Lower leg skin (tissue), 4 donors: ENCODE data around the gene PDE9A. TPM values are rescaled to one million over a fixed set of nuclear protein-coding genes. Genes with fewer than 3 reads are reported as not detected.

Experiments
- DNase-seq, 2 donors: peaks; one replicate each; pipeline ENCODE4 v3.0.0-alpha.2; 2019; ENCODE audit warnings: low spot score in 2 of 2
- H3K4me3 ChIP-seq: fragments of 200-600 bp; sonication (generic); 2 replicates; pipeline ENCODE4 v1.5.1; 2017; ENCODE audit warnings: mild to moderate bottlenecking, low read depth; ENCODE audit not compliant: poor library complexity, severe bottlenecking
- POLR2A ChIP-seq, 2 donors: fragments of 450-650 bp; IDR thresholded peaks; one replicate each; pipeline ENCODE4 v1.6.1; 2016 to 2017; ENCODE audit warnings: antibody characterized with exemption in 2 of 2, mild to moderate bottlenecking in 1 of 2, moderate library complexity in 1 of 2
- WGBS, 2 donors: methylation state at CpG; one replicate each; pipeline ENCODE4 v1.1.5; 2018; 5-methylcytosine and 5-hydroxymethylcytosine counted together
- intact Hi-C: fragments of 100-400 bp; cut with DNase I; formaldehyde crosslinking; loops from one replicate; pipeline ENCODE4 v1.15.0; 2023; ENCODE audit warnings: low total_unique reads
- total RNA-seq, 4 donors: library from RNA; depleted of rRNA; stranded (reverse); fragments of >200 nt; gene quantifications; one replicate each; pipeline ENCODE4 v1.1.0, GENCODE V29; 2016
- TF ChIP-seq, protein P1 (sequence below), 3 donors: fragments of 450-650 bp; IDR thresholded peaks; one replicate each; pipeline ENCODE4 v1.5.1; 2016; ENCODE audit warnings: antibody characterized with exemption in 3 of 3, mild to moderate bottlenecking in 3 of 3, moderate library complexity in 2 of 3

The PDE9A gene
- total RNA-seq, 4 donors from 2014 or later = 2.1 to 16.3 (median 9.0) TPM

DNA sequence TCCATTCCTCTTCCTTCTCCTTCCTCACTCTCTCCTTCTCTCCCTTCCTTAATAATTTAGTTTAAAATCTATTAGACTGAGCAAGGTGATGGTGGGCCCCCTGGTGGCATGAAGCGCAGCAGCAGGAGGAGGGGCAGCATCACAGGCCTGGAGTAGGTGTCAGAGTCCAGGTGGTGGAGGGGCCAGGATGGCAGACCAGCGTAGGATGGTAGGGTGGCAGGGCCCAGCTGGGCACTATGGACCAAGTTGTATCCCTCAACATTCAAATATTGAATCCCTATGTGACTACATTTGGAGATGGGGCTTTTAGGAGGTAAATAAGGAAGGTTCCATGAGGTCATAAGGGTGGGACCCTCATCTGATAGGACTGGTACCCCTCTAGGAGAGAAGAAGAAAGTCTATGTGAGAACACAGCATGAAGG is 164.9 kb downstream of the PDE9A start:
- DNase-seq = peak; percentile 46 to 92

DNA sequence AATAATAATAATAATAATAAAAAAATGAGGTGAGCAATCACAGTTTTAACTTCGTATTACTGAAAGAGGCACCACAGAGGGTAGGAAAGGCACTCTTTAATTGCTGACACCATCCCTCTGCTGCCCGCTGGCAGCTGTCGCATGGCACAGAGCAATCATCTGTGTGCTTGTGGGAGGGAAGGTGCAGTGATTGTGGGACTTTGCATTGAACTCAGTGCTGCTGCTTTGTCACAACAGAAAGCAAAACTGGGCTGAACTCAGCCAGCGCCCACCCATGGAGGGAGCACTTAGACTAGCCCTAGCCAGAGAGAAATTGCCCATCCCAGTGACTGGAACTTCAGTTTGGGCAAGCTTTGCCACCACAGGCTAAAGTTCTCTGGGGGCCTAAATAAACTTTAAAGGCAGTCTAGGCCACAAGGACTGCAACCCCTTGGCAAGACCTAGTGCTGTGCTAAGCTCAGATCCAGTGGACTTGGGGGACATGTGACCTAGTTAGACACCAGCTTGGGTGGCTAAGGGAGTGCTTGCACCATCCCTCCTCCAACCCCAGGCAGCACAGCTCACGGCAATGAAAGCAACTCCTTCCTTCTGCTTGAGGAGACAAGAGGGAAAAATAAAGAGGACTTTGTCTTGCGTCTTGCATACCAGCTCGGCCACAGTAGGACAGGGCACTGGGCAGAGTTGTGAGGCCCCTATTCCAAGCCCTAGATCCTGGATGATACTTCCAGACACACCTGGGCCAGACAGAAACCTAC is 166.6 kb downstream of the PDE9A start:
- TF ChIP-seq POLR2A (IDR thresholded peaks at IDR 0.05) = no peak
- TF ChIP-seq, protein P1, sequence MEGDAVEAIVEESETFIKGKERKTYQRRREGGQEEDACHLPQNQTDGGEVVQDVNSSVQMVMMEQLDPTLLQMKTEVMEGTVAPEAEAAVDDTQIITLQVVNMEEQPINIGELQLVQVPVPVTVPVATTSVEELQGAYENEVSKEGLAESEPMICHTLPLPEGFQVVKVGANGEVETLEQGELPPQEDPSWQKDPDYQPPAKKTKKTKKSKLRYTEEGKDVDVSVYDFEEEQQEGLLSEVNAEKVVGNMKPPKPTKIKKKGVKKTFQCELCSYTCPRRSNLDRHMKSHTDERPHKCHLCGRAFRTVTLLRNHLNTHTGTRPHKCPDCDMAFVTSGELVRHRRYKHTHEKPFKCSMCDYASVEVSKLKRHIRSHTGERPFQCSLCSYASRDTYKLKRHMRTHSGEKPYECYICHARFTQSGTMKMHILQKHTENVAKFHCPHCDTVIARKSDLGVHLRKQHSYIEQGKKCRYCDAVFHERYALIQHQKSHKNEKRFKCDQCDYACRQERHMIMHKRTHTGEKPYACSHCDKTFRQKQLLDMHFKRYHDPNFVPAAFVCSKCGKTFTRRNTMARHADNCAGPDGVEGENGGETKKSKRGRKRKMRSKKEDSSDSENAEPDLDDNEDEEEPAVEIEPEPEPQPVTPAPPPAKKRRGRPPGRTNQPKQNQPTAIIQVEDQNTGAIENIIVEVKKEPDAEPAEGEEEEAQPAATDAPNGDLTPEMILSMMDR (IDR thresholded peaks at IDR 0.05) = no peak
- intact Hi-C loops = loop anchor here (5.0 kb wide), 1 partner anchor 223 kb away; no protein-coding TSS in a partner anchor
- no peak overlapping the region for H3K4me3 ChIP-seq
- 89 to 92% methylated on average over 7 of the region's 7 CpGs for WGBS, 2 donors
- no peak for DNase-seq

More for the DNA sequence above, 164.9 kb downstream of the PDE9A start:
- 15 to 34% methylated on average over 2 of the region's 2 CpGs for WGBS, 2 donors
- TF ChIP-seq POLR2A (IDR thresholded peaks at IDR 0.05) = no peak
- TF ChIP-seq, protein P1 (IDR thresholded peaks at IDR 0.05) = peak in 1 of 3 donors; percentile 47
- intact Hi-C loops = loop anchor here (5.0 kb wide), 1 partner anchor 221 kb away; no protein-coding TSS in a partner anchor
- no peak overlapping the region for H3K4me3 ChIP-seq

DNA sequence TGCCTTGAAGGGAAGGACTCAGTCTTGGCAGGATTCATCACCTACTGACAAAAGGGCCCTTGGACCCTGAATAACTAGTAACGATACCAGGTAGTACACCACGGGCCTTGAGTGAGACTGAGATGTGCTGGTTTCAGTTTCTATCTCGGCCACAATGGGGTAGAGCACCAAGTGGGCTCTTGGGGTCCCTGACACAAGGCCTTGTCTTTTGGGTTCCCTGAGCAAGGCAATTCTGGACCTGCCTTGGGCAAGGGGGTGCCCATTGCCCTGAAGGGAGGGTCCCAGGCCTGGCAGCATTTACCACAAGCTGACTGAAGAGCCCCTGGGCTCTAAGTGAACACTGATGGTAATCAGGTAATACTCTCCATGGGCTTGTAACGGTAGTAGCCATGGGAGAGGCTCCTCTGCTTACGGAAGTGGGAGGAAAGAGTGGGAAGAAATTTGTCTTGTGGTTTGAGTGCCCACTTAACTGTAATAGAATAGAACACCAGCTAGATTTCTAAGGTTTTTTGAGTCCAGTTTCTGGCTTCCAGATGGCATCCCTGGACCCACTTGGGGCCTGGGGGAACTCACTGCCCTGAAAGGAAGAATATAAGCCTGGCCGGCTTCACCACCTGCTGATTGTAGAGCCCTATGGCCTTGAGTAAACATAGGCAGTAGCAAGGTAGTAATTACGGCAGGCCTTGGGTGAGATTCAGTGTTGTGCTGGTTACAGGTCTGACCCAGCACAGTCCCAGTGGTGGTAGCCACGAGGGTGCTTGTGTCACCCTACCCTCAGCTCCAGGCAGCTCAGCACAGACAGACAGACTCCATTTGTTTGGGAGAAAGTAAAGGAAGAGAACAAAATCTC is 167.4 kb downstream of the PDE9A start:
- 90 to 94% methylated on average over 8 of the region's 8 CpGs for WGBS, 2 donors
- TF ChIP-seq, protein P1 (IDR thresholded peaks at IDR 0.05) = no peak
- TF ChIP-seq POLR2A (IDR thresholded peaks at IDR 0.05) = no peak
- intact Hi-C loops = no loop called here
- no peak overlapping the region for H3K4me3 ChIP-seq
- DNase-seq = no peak

Other genes with a start within 250 kb of the PDE9A start
- gene UBASH3A, start 249.7 kb upstream of the PDE9A start, total RNA-seq = under 1 TPM in 1 of 4 donors, not detected in 3; 0.23 TPM
- 1 to 10 TPM in 3 of 4 donors, under 1 TPM in 1; 0.34 to 3.7 (median 2.1) TPM for gene RSPH1, start 157.4 kb upstream of the PDE9A start, total RNA-seq
- gene SLC37A1, start 139.8 kb upstream of the PDE9A start, total RNA-seq = 10 to 100 TPM in 3 of 4 donors, 1 to 10 TPM in 1; 7.4 to 19.2 (median 16.9) TPM
- gene WDR4, start 225.9 kb downstream of the PDE9A start, total RNA-seq = 10 to 100 TPM; 10.3 to 17.4 (median 12.0) TPM
- gene NDUFV3, start 239.7 kb downstream of the PDE9A start, total RNA-seq = 10 to 100 TPM; 41.8 to 65.3 (median 60.0) TPM